HepG2 (cell line): ENCODE data around the gene TAS2R19. TPM values are rescaled to one million over a fixed set of nuclear protein-coding genes. Genes with fewer than 3 reads are reported as not detected.

ENCODE experiments used
- ATAD3A ChIP-seq: sonication (generic); formaldehyde crosslinking; IDR thresholded peaks from 2 replicates; pipeline ENCODE4 v1.4.0; 2020; ENCODE audit warnings: missing genetic modification reagents
- BCL6 ChIP-seq: IDR thresholded peaks from 2 replicates; pipeline ENCODE4 v1.6.1; 2016; ENCODE audit warnings: missing genetic modification reagents, missing compliant biosample characterization
- FOXA3 ChIP-seq: IDR thresholded peaks from 2 replicates; pipeline ENCODE4 v1.6.1; 2016; ENCODE audit warnings: missing genetic modification reagents, missing compliant biosample characterization
- HES4 ChIP-seq: sonication (generic); formaldehyde crosslinking; IDR thresholded peaks from 2 replicates; pipeline ENCODE4 v1.9.0; 2021; ENCODE audit warnings: mild to moderate bottlenecking, missing genetic modification reagents, borderline replicate concordance
- HIVEP1 ChIP-seq: sonication (generic); formaldehyde crosslinking; IDR thresholded peaks from 2 replicates; pipeline ENCODE4 v1.4.0; 2020; ENCODE audit warnings: mild to moderate bottlenecking, missing genetic modification reagents
- NAIF1 ChIP-seq: sonication (generic); formaldehyde crosslinking; IDR thresholded peaks from 2 replicates; pipeline ENCODE4 v1.5.0; 2020; ENCODE audit warnings: mild to moderate bottlenecking, missing genetic modification reagents, borderline replicate concordance
- NFE2L1 ChIP-seq: sonication (generic); formaldehyde crosslinking; IDR thresholded peaks from 2 replicates; pipeline ENCODE4 v1.4.0; 2020; ENCODE audit warnings: missing genetic modification reagents, mild to moderate bottlenecking, borderline replicate concordance
- POLR2AphosphoS5 ChIP-seq: IDR thresholded peaks from 2 replicates; pipeline ENCODE4 v1.6.1; 2012; ENCODE audit warnings: low read depth, low read length
- SNAI1 ChIP-seq: sonication (generic); formaldehyde crosslinking; IDR thresholded peaks from 2 replicates; pipeline ENCODE4 v1.5.0; 2020; ENCODE audit warnings: mild to moderate bottlenecking, missing genetic modification reagents, borderline replicate concordance
- SOX5 ChIP-seq: IDR thresholded peaks from 2 replicates; pipeline ENCODE4 v1.6.1; 2016; ENCODE audit warnings: borderline replicate concordance
- TEAD2 ChIP-seq: sonication (generic); formaldehyde crosslinking; IDR thresholded peaks from 2 replicates; pipeline ENCODE4 v1.9.0; 2021; ENCODE audit warnings: missing genetic modification reagents
- TEAD3 ChIP-seq: optimal IDR thresholded peaks from 2 replicates; pipeline ENCODE3; 2016; ENCODE audit warnings: borderline replicate concordance
- ZKSCAN5 ChIP-seq: sonication (generic); formaldehyde crosslinking; IDR thresholded peaks from 2 replicates; pipeline ENCODE4 v1.5.1; 2020; ENCODE audit warnings: mild to moderate bottlenecking, missing genetic modification reagents
- ZNF101 ChIP-seq: sonication (generic); formaldehyde crosslinking; IDR thresholded peaks from 2 replicates; pipeline ENCODE4 v1.4.0; 2020; ENCODE audit warnings: mild to moderate bottlenecking, low read depth, missing genetic modification reagents, borderline replicate concordance
- ZNF607 ChIP-seq: sonication (generic); formaldehyde crosslinking; IDR thresholded peaks from 2 replicates; pipeline ENCODE4 v1.5.1; 2020; ENCODE audit warnings: missing genetic modification reagents, mild to moderate bottlenecking, borderline replicate concordance
- ZNF841 ChIP-seq: sonication (generic); formaldehyde crosslinking; IDR thresholded peaks from 2 replicates; pipeline ENCODE4 v1.8.1; 2023; ENCODE audit warnings: missing genetic modification reagents, borderline replicate concordance
- polyA plus RNA-seq, 8 experiments: library from polyadenylated mRNA; depleted of rRNA in 3 of 8; stranded (reverse) in 7 of 8; unstranded in 1 of 8; fragments of >200 nt; fragmentation: Illumina TruSeq in 4 of 8; extraction: Trizol in 4 of 8; gene quantifications; 2 replicates each; pipeline versions ENCODE4 v1.2.1 to v1.2.3, GENCODE V29; 2011 to 2016; ENCODE audit warnings: low read depth in 4 of 8, missing spikeins in 1 of 8, mixed read lengths in 1 of 8; ENCODE audit not compliant: insufficient read depth in 1 of 8
- total RNA-seq, 5 experiments: library from RNA; depleted of rRNA; stranded (reverse); fragments of >200 nt; fragmentation: Illumina TruSeq; extraction: Trizol; gene quantifications; 2 replicates each; pipeline ENCODE4 v1.2.3, GENCODE V29; 2016; ENCODE audit warnings: low read depth in 1 of 5
- TF ChIP-seq, protein P1 (sequence below), 2 experiments: sonication (generic) in 1 of 2; formaldehyde crosslinking in 1 of 2; IDR thresholded peaks; 2 replicates each; pipeline versions ENCODE4 v1.4.0 to v1.6.1; 2016 to 2020; ENCODE audit warnings: borderline replicate concordance in 1 of 2, low read depth in 1 of 2, mild to moderate bottlenecking in 1 of 2, missing genetic modification reagents in 1 of 2
- TF ChIP-seq, protein P2 (sequence below): sonication (generic); formaldehyde crosslinking; IDR thresholded peaks from 2 replicates; pipeline ENCODE4 v1.5.0; 2020; ENCODE audit warnings: missing genetic modification reagents
- TF ChIP-seq, protein P3 (sequence below): sonication (generic); formaldehyde crosslinking; IDR thresholded peaks from 2 replicates; pipeline ENCODE4 v1.8.1; 2023; ENCODE audit warnings: mild to moderate bottlenecking, moderate library complexity, missing genetic modification reagents
- TF ChIP-seq, protein P4 (sequence below): sonication (generic); formaldehyde crosslinking; conservative IDR thresholded peaks from 2 replicates; pipeline ENCODE4 v1.8.0; 2022; ENCODE audit warnings: mild to moderate bottlenecking, moderate library complexity, missing genetic modification reagents
- TF ChIP-seq, protein P5 (sequence below): sonication (generic); formaldehyde crosslinking; IDR thresholded peaks from 2 replicates; pipeline ENCODE4 v1.4.0; 2020; ENCODE audit warnings: missing genetic modification reagents

The TAS2R19 gene
- total and polyA plus RNA-seq, 2 of the 13 experiments (the other 11 are each of a cell fraction or from before 2014, with no cell fraction given), result 0.62 to 5.3 TPM

DNA sequence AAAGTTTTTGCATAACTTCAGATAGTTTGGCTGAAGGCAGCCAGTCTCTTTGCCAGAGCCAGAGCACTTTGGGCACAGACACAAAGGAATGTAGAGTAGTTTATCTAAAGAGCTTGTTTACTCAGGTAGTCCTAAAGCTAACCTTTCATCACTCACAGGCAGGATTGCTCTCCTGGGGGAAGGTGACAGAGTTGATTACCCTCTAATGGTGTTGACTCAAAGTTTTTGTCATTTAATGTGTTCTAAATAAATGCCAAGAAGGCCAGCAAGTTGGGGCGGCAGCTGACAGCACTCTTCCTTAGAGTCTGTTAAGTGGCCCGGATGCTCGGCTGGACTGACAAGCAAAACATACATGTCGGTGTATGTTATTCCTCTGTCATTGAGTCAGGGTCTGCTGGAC is 49.0 kb upstream of the TAS2R19 start (continued):
- TF ChIP-seq TEAD2 (CRISPR knock-in tag) (no peak), ZKSCAN5 (CRISPR knock-in tag) (no peak), ZNF101 (no peak), NAIF1 (CRISPR knock-in tag) (no peak), ATAD3A (CRISPR knock-in tag) (no peak), POLR2AphosphoS5 (no peak), ZNF841 (CRISPR knock-in tag) (no peak), HES4 (no peak), SOX5 (CRISPR knock-in tag) (peak; percentile 57; the same call in 1 of the 2 replicates), BCL6 (CRISPR knock-in tag) (peak; percentile 64), HIVEP1 (CRISPR knock-in tag) (no peak), ZNF607 (CRISPR knock-in tag) (no peak), TEAD3 (CRISPR knock-in tag) (peak; percentile 47), FOXA3 (CRISPR knock-in tag) (peak; percentile 90), NFE2L1 (CRISPR knock-in tag) (no peak), SNAI1 (CRISPR knock-in tag) (no peak)
- TF ChIP-seq, protein P1, sequence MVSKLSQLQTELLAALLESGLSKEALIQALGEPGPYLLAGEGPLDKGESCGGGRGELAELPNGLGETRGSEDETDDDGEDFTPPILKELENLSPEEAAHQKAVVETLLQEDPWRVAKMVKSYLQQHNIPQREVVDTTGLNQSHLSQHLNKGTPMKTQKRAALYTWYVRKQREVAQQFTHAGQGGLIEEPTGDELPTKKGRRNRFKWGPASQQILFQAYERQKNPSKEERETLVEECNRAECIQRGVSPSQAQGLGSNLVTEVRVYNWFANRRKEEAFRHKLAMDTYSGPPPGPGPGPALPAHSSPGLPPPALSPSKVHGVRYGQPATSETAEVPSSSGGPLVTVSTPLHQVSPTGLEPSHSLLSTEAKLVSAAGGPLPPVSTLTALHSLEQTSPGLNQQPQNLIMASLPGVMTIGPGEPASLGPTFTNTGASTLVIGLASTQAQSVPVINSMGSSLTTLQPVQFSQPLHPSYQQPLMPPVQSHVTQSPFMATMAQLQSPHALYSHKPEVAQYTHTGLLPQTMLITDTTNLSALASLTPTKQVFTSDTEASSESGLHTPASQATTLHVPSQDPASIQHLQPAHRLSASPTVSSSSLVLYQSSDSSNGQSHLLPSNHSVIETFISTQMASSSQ (IDR thresholded peaks at IDR 0.05; ENCODE audit: low read depth), result no peak
- TF ChIP-seq, protein P1 (CRISPR knock-in tag; IDR thresholded peaks at IDR 0.05; ENCODE audit: borderline replicate concordance), result no peak
- TF ChIP-seq, protein P2, sequence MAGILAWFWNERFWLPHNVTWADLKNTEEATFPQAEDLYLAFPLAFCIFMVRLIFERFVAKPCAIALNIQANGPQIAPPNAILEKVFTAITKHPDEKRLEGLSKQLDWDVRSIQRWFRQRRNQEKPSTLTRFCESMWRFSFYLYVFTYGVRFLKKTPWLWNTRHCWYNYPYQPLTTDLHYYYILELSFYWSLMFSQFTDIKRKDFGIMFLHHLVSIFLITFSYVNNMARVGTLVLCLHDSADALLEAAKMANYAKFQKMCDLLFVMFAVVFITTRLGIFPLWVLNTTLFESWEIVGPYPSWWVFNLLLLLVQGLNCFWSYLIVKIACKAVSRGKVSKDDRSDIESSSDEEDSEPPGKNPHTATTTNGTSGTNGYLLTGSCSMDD (CRISPR knock-in tag), result no peak
- TF ChIP-seq, protein P3, sequence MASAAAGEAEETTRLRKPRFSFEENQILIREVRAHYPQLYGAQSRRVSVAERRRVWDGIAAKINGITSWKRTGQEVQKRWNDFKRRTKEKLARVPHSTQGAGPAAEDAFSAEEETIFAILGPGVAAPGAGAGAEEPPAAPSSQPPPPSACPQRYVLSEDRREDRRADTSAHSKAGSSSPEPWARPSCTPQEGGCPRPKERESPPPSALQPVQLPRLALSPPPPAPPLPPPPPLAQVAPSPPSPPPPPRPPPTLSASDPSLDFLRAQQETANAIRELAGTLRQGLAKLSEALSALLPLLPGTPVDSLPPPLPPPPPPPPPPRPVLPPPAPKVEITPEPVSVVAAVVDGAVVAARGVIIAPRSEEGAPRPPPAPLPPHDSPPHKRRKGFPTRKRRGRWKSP (CRISPR knock-in tag), result no peak
- TF ChIP-seq, protein P4, sequence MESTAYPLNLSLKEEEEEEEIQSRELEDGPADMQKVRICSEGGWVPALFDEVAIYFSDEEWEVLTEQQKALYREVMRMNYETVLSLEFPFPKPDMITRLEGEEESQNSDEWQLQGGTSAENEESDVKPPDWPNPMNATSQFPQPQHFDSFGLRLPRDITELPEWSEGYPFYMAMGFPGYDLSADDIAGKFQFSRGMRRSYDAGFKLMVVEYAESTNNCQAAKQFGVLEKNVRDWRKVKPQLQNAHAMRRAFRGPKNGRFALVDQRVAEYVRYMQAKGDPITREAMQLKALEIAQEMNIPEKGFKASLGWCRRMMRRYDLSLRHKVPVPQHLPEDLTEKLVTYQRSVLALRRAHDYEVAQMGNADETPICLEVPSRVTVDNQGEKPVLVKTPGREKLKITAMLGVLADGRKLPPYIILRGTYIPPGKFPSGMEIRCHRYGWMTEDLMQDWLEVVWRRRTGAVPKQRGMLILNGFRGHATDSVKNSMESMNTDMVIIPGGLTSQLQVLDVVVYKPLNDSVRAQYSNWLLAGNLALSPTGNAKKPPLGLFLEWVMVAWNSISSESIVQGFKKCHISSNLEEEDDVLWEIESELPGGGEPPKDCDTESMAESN (CRISPR knock-in tag), result no peak
- TF ChIP-seq, protein P5, sequence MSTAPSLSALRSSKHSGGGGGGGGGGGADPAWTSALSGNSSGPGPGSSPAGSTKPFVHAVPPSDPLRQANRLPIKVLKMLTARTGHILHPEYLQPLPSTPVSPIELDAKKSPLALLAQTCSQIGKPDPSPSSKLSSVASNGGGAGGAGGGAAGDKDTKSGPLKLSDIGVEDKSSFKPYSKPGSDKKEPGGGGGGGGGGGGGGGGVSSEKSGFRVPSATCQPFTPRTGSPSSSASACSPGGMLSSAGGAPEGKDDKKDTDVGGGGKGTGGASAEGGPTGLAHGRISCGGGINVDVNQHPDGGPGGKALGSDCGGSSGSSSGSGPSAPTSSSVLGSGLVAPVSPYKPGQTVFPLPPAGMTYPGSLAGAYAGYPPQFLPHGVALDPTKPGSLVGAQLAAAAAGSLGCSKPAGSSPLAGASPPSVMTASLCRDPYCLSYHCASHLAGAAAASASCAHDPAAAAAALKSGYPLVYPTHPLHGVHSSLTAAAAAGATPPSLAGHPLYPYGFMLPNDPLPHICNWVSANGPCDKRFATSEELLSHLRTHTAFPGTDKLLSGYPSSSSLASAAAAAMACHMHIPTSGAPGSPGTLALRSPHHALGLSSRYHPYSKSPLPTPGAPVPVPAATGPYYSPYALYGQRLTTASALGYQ, result no peak
